Ishikawa (cell line): ENCODE results near the gene ARHGAP8.

Experiments
- CEBPB ChIP-seq: IDR thresholded peaks from 2 replicates; pipeline ENCODE4 v1.6.1; 2012
- CREB1 ChIP-seq: IDR thresholded peaks from 2 replicates; pipeline ENCODE4 v1.6.1; 2012; ENCODE audit warnings: low read depth
- EGR1 ChIP-seq: IDR thresholded peaks from 2 replicates; pipeline ENCODE4 v1.6.1; 2012
- EP300 ChIP-seq: IDR thresholded peaks from 2 replicates; pipeline ENCODE4 v1.6.1; 2012; ENCODE audit warnings: borderline replicate concordance
- FOXM1 ChIP-seq: IDR thresholded peaks from 2 replicates; pipeline ENCODE4 v1.6.1; 2012; ENCODE audit warnings: low read depth, borderline replicate concordance
- NFIC ChIP-seq: IDR thresholded peaks from 2 replicates; pipeline ENCODE4 v1.6.1; 2012
- RAD21 ChIP-seq: IDR thresholded peaks from 2 replicates; pipeline ENCODE4 v1.6.1; 2012; ENCODE audit warnings: low read depth
- TAF1 ChIP-seq: IDR thresholded peaks from 2 replicates; pipeline ENCODE4 v1.6.1; 2012; ENCODE audit warnings: low read depth, mild to moderate bottlenecking
- TCF12 ChIP-seq: IDR thresholded peaks from 2 replicates; pipeline ENCODE4 v1.6.1; 2012; ENCODE audit warnings: low read depth
- TEAD4 ChIP-seq: IDR thresholded peaks from 2 replicates; pipeline ENCODE4 v1.6.1; 2012
- YY1 ChIP-seq: IDR thresholded peaks from 2 replicates; pipeline ENCODE4 v1.6.1; 2012; ENCODE audit warnings: low read depth
- ZBTB7A ChIP-seq: IDR thresholded peaks from 2 replicates; pipeline ENCODE4 v1.6.1; 2012; ENCODE audit warnings: low read depth
- TF ChIP-seq, protein P1 (sequence below): IDR thresholded peaks from 2 replicates; pipeline ENCODE4 v1.6.1; 2012; ENCODE audit warnings: low read depth, mild to moderate bottlenecking
- TF ChIP-seq, protein P2 (sequence below): IDR thresholded peaks from 2 replicates; pipeline ENCODE4 v1.6.1; 2012
- TF ChIP-seq, protein P3 (sequence below): IDR thresholded peaks from 2 replicates; pipeline ENCODE4 v1.6.1; 2012

ARHGAP8 gene

DNA sequence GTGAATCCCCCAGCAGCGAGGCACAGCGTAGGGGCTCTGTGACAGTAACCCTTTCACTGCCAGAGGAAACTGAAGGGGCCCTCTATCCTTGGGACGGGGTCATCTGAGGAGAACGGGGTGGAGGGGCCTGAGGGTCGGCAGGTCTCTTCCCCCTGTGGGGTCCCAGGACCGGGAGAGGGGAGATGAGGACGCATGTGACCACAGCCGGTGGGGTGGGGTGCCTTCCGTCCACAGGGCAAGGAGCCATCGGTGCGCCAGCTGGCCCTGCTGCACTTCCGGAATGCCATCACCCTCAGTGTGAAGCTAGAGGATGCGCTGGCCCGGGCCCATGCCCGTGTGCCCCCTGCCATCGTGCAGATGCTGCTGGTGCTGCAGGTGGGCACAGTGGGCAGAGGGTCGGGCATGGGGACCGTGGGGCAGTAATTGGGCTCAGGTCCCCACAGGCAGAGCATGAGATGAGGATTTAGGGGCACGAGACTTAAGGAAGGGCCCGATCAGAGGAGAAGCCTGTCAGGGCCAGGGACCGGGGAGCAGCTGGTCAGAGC lies 20.3 kb upstream of the ARHGAP8 start:
- no peak for TF ChIP-seq YY1
- TF ChIP-seq EP300 = no peak
- TF ChIP-seq FOXM1 = no peak
- no peak for TF ChIP-seq ZBTB7A
- no peak for TF ChIP-seq TCF12
- TF ChIP-seq, protein P1, sequence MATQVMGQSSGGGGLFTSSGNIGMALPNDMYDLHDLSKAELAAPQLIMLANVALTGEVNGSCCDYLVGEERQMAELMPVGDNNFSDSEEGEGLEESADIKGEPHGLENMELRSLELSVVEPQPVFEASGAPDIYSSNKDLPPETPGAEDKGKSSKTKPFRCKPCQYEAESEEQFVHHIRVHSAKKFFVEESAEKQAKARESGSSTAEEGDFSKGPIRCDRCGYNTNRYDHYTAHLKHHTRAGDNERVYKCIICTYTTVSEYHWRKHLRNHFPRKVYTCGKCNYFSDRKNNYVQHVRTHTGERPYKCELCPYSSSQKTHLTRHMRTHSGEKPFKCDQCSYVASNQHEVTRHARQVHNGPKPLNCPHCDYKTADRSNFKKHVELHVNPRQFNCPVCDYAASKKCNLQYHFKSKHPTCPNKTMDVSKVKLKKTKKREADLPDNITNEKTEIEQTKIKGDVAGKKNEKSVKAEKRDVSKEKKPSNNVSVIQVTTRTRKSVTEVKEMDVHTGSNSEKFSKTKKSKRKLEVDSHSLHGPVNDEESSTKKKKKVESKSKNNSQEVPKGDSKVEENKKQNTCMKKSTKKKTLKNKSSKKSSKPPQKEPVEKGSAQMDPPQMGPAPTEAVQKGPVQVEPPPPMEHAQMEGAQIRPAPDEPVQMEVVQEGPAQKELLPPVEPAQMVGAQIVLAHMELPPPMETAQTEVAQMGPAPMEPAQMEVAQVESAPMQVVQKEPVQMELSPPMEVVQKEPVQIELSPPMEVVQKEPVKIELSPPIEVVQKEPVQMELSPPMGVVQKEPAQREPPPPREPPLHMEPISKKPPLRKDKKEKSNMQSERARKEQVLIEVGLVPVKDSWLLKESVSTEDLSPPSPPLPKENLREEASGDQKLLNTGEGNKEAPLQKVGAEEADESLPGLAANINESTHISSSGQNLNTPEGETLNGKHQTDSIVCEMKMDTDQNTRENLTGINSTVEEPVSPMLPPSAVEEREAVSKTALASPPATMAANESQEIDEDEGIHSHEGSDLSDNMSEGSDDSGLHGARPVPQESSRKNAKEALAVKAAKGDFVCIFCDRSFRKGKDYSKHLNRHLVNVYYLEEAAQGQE = no peak
- TF ChIP-seq, protein P2, sequence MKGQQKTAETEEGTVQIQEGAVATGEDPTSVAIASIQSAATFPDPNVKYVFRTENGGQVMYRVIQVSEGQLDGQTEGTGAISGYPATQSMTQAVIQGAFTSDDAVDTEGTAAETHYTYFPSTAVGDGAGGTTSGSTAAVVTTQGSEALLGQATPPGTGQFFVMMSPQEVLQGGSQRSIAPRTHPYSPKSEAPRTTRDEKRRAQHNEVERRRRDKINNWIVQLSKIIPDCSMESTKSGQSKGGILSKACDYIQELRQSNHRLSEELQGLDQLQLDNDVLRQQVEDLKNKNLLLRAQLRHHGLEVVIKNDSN = no peak
- TF ChIP-seq CEBPB = no peak
- no peak for TF ChIP-seq EGR1
- TF ChIP-seq TEAD4 = no peak
- TF ChIP-seq TAF1 = no peak
- TF ChIP-seq RAD21 = no peak
- no peak for TF ChIP-seq CREB1
- TF ChIP-seq, protein P3, sequence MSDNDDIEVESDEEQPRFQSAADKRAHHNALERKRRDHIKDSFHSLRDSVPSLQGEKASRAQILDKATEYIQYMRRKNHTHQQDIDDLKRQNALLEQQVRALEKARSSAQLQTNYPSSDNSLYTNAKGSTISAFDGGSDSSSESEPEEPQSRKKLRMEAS = no peak
- no peak for TF ChIP-seq NFIC

DNA sequence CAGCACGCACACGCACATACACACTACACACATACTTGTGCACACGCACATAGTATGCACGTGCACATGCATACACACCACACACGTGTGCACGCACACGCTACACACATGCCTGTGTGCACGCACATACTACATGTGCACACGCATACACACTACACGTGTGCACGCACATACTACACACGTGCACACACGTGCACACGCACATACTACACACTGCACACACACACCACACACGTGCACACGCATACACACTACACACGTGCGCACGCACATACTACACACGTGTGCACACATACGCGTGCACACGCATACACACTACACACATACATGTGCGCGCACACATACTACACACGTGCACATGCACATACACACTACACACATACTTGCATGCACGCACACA lies 19.7 kb upstream of the ARHGAP8 start:
- no peak for TF ChIP-seq EGR1
- TF ChIP-seq EP300 = no peak
- TF ChIP-seq, protein P2 = no peak
- no peak for TF ChIP-seq NFIC

DNA sequence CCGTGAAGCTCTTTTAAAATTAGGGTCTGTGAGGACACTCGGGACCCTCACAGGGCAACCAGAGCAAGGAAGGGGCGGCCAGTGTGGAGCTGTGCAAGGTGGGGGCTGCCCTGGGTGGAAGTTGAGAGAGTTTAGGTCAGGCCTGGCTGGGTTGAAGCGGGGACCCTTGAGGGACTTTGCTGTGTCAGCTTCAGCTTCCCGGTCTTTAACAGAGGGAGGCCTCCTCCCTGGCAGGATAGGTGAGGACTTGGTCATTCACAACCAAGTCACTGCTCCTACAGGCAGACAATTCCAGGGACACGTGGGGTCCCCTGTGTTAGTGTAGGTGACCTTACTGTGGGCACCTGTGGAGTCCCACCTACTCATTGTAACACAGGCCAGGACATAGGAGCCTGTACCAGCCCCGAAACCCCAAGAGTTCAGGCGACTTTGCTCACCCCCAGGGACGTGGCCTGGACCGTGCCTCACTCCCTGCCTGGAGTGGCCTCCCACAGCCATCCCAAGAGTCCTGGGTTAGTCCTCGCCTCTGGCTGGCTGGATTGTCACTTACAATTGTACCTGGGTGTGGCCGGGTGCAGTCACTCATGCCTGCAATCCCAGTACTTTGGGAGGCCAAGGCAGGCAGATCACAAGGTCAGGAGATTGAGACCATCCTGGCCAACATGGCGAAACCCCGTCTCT lies 18.8 kb upstream of the ARHGAP8 start:
- TF ChIP-seq EGR1 = no peak
- no peak for TF ChIP-seq CREB1
- no peak for TF ChIP-seq NFIC
- TF ChIP-seq TAF1 = no peak
- TF ChIP-seq ZBTB7A = no peak
- TF ChIP-seq, protein P1 = no peak
- no peak for TF ChIP-seq RAD21
- TF ChIP-seq TEAD4 = no peak
- TF ChIP-seq EP300 = no peak
- TF ChIP-seq YY1 = no peak

DNA sequence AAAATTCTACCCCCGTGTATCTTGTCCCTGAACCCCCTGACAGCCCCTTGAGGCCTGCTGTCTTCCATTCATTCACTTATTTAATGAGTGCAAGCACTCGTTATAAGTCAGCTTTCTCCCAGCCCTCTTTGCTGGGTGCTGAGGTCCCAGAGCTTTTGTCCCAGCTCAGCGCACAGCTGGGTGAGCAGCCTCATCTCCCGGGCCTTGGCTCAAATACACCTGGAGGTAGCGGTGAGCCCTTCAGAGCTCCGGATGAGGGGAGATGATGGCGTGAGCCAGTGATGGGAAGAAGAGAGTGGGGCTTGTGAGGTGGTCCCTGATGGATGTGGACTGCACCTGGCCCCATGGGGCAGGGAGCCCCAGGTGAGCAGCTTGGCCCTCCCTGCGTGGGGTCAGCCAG lies 18.1 kb upstream of the ARHGAP8 start:
- no peak for TF ChIP-seq YY1
- TF ChIP-seq CREB1 = no peak
- TF ChIP-seq NFIC = no peak
- no peak for TF ChIP-seq TAF1
- no peak for TF ChIP-seq RAD21
- TF ChIP-seq, protein P2 = no peak
- TF ChIP-seq FOXM1 = no peak
- TF ChIP-seq, protein P1 = no peak
- no peak for TF ChIP-seq EGR1
- TF ChIP-seq, protein P3 = no peak
- no peak for TF ChIP-seq TEAD4
- no peak for TF ChIP-seq ZBTB7A
- TF ChIP-seq EP300 = no peak
- TF ChIP-seq CEBPB = no peak
- no peak for TF ChIP-seq TCF12
